Mesothelial cell of epicardium (in vitro differentiated cells): Measurements from ENCODE around the gene ERICH6B. TPM values are rescaled to one million over a fixed set of nuclear protein-coding genes. Genes with fewer than 3 reads are reported as not detected.

Experiments used
- DNase-seq, 2 experiments: peaks; one replicate each; pipeline ENCODE4 v3.0.0; 2021; ENCODE audit warnings: low spot score in 2 of 2; ENCODE audit not compliant: unreplicated experiment in 2 of 2
- H3K27ac Mint-ChIP-seq: 2 replicates; pipeline ENCODE4 v1.8.0; 2021; ENCODE audit warnings: mixed read lengths
- H3K27me3 Mint-ChIP-seq: 2 replicates; pipeline ENCODE4 v1.8.0; 2021; ENCODE audit warnings: low read depth, mixed read lengths
- H3K36me3 Mint-ChIP-seq: 2 replicates; pipeline ENCODE4 v1.8.0; 2021; ENCODE audit warnings: mixed read lengths
- H3K4me1 Mint-ChIP-seq: 2 replicates; pipeline ENCODE4 v1.8.0; 2021; ENCODE audit warnings: mixed read lengths
- H3K4me3 Mint-ChIP-seq: 2 replicates; pipeline ENCODE4 v1.8.0; 2021; ENCODE audit warnings: mild to moderate bottlenecking, moderate library complexity, mixed read lengths
- H3K9me3 Mint-ChIP-seq: 2 replicates; pipeline ENCODE4 v1.8.0; 2021; ENCODE audit warnings: mixed read lengths
- CTCF ChIP-seq: fragments of 200-600 bp; sonication (generic); IDR thresholded peaks from one replicate; pipeline ENCODE4 v1.5.0; 2021; ENCODE audit warnings: antibody characterized with exemption; ENCODE audit not compliant: unreplicated experiment
- total RNA-seq: library from RNA; stranded (reverse); gene quantifications from 3 replicates; pipeline ENCODE4 v1.2.1, GENCODE V29; 2021

ERICH6B gene
- total RNA-seq, 1 donor from 2014 or later: not detected

DNA sequence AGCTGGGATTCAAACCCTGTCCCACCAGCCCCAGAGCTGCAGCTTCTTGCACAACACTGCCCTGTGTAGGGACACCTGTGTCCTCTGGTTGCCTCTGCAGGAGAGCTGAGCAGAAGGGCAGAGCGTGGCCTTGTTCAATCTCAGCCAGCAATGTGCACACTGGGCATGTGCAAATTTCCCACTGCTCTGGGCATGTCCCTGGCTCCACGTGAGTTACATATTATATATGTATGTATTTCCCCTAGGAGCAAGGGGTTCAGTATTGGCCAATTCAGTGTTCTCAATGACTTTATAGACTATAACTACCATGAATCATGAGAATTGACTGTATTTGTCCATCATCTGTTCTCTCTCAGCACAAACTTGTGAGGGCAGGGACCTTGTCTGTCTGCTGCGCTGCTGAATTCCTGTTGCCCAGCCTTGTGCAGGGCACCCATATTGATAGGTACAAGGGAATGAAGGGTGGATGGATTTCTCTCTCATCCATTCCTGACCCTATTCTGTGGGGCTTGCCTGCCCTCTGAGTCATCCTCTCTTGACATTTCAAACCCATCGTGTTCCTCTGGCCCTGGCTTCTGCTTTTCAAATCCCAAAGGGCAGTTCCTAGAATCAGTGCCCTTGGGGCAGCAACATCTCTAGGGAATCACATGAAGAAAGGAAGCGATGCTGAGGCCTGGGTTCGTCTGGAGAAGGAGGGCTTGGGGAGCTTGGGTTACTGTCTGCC is 69.7 kb downstream of the ERICH6B start:
- Mint-ChIP-seq H3K4me3 (no peak overlapping the region), H3K36me3 (no peaks in the 10 kb centered on the region)
- no peak for DNase-seq

DNA sequence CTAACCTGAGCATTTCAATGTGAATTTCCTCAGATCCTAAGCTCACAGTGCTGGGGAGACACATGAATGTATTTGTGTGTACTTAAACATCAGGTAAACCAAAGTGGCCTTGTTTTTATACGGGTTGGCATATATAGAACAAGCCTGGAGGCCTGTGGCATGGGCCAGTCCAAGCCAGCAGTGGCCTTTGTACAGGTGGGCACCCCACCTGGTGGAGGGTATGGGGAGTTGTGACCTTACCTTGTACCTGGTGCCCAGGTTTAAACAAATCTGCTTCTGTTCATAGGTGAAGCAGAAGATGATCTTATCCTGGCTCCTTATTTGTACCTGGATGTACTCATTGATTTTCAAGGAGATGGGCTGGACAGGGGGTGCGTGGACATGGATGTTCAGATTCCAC is 71.0 kb downstream of the ERICH6B start:
- Mint-ChIP-seq H3K27ac (no peak overlapping the region), H3K36me3 (no peaks in the 10 kb centered on the region), H3K4me1 (no peaks in the 10 kb centered on the region), H3K9me3 (no peaks in the 10 kb centered on the region), H3K27me3 (peaks cover 10% of the 10 kb centered on the region), H3K4me3 (no peak overlapping the region)
- DNase-seq: no peak
- TF ChIP-seq CTCF: no peak

More for the DNA sequence above, 69.7 kb downstream of the ERICH6B start:
- TF ChIP-seq CTCF: no peak
- Mint-ChIP-seq H3K4me1 (no peaks in the 10 kb centered on the region), H3K27me3 (peaks cover 18% of the 10 kb centered on the region), H3K27ac (no peak overlapping the region), H3K9me3 (no peaks in the 10 kb centered on the region)

DNA sequence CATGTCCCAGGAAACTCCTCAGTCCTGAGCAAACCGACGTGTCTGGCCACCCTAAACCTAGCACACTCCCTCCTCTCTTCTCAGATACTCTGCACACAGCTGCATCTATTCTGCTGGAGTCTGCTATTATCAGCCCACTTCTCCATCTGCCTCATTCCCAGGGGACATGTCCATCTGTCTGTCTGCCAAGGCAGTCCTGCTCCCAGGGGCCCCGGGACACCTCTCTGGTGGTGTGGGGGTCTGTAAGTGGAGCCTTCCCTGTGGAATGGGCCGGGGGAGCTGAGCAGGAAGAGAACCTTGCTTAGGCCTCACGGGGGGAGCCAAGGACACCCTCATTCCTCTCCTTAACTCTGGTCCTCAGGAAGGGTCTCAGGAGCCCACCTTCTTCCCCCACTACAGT is 72.7 kb downstream of the ERICH6B start:
- no peak for TF ChIP-seq CTCF
- H3K27me3 Mint-ChIP-seq: peaks cover 4% of the 10 kb centered on the region
- no peak for DNase-seq
- H3K4me3 Mint-ChIP-seq: no peak overlapping the region
- no peaks in the 10 kb centered on the region for H3K9me3 Mint-ChIP-seq
- no peaks in the 10 kb centered on the region for H3K36me3 Mint-ChIP-seq
- no peak overlapping the region for H3K27ac Mint-ChIP-seq
- no peaks in the 10 kb centered on the region for H3K4me1 Mint-ChIP-seq

DNA sequence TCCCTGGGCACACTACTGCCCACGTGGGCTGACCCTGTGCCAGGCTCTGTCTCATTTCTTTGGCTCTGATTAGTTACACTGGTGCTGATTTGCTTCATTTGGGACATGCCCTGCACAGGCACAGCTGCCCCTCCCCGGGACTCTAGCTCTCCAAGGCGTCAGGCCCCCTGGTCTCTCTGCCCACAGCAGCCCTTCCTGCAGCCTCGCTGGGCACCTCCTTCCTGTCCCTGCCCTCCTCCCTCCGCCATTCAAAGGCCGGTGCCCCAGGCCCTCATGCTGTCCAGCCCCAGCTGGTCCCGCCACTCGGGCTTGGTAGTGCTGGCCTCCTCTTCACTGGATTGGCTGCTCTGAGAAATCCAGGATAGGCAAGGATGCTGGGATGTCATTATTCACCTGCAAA is 73.1 kb downstream of the ERICH6B start:
- Mint-ChIP-seq H3K9me3 (no peaks in the 10 kb centered on the region), H3K27me3 (peaks cover under 1% of the 10 kb centered on the region), H3K36me3 (no peaks in the 10 kb centered on the region), H3K4me3 (no peak overlapping the region), H3K4me1 (no peaks in the 10 kb centered on the region), H3K27ac (no peak overlapping the region)
- no peak for TF ChIP-seq CTCF
- no peak for DNase-seq

GRCh38 chr13:45541806-45542205 is 73.7 kb downstream of the ERICH6B start:
- DNase-seq: no peak
- Mint-ChIP-seq H3K4me3 (no peak overlapping the region), H3K9me3 (no peaks in the 10 kb centered on the region), H3K27ac (no peak overlapping the region), H3K36me3 (peaks cover 1% of the 10 kb centered on the region), H3K4me1 (no peaks in the 10 kb centered on the region), H3K27me3 (no peaks in the 10 kb centered on the region)
- TF ChIP-seq CTCF: no peak

DNA sequence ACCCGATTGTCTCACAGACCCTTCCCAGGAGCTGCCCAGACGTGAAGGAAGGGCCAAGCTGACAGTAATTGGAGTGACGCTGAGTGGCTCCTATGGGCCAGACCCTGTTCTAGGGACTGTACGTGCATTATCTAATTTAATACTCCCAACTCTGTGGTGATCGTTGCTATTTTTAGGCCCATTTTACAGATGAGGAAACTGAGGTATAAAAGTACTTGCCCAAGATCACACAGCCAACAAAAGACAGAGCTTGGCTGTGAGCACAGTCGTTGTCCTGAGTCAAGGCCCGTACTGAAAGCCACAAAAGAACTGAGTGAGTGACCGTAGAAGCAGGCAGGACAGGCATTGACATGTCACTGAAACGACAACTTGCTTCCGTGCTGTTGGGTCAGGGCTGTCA is 74.7 kb downstream of the ERICH6B start:
- no peaks in the 10 kb centered on the region for H3K4me1 Mint-ChIP-seq
- no peaks in the 10 kb centered on the region for H3K9me3 Mint-ChIP-seq
- H3K27me3 Mint-ChIP-seq: no peaks in the 10 kb centered on the region
- no peak for DNase-seq
- H3K27ac Mint-ChIP-seq: no peak overlapping the region
- no peak overlapping the region for H3K4me3 Mint-ChIP-seq
- peaks cover 1% of the 10 kb centered on the region for H3K36me3 Mint-ChIP-seq
- no peak for TF ChIP-seq CTCF
